GM19239 (cell line): ENCODE results near the gene KRTAP20-4.

Experiments used
- DNase-seq: peaks from one replicate; pipeline ENCODE4 v3.0.0; 2011; ENCODE audit warnings: low spot score; ENCODE audit not compliant: insufficient read length
- FAIRE-seq: peaks from 2 replicates; lab custom pipeline; 2011; peaks lifted over from hg19 to GRCh38; lab: Jason Lieb, UNC

Gene KRTAP20-4

GRCh38 chr21:30620522-30620921 lies at the start of gene KRTAP20-4:
Gene KRTAP20-4, plus strand, starts transcription at chr21:30620627.
- DNase-seq (no peak), FAIRE-seq (no peak)

- FAIRE-seq (no peak), DNase-seq (no peak)
Observed at GRCh38 chr21:30577766-30578165, 42.7 kb upstream of the KRTAP20-4 start.

DNA sequence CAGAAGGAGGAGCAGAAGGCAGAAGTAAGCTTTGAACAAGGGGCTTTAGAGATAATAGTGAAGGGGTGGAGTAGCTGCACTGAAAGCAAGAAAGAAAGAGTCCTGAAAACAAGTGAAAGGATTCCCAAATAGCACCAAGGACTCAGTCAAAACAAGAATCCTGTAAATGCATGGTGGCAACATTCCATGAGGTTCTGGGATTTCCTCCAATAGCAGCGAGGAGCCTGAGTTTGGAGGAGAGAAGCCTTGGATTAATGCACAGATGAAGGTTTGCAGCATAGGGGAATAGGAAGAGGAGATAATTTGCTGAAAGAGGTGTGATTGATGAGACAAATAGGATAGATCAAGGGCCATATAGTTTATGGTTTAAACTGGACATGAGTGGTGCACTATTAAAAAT lies 41.1 kb upstream of the KRTAP20-4 start:
- FAIRE-seq (no peak), DNase-seq (no peak)

DNA sequence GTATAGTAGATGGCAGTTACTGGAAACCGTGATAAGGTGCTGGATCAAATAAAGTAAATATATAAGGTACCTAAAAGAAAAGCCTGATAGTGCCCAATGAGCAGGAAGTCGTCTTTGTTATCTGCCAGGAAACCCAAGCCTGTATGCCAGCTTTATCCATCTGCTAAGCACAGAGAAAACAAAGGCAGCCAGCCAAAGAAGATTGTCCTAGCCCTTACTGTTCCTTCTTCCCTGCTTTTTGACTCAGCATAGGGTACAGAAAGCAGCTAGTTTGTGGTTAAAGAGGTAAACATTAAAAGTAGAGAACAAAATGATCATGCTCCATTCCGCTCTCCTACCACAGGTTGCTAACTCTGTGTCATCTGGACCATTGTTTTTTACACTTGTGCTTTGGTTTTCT lies 40.3 kb upstream of the KRTAP20-4 start:
- DNase-seq (no peak), FAIRE-seq (no peak)

DNA sequence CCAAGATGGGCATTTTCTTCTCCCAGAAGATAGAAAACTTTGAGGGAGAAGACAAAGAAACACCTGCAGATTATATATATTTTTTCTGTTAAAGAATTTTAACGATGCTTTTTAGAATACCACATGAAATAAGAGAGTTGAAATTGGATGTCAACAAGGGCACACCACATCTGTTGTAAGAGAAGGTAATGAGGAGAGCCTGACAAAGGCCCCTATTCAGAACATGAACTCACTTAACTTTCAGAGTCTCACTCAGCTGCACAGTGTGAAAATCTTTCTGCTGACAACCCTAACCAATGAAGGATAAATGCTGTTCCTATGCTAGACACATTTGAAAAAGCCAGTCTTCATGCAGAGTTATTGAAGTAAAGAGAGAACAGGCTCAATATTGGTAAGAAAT lies 37.6 kb upstream of the KRTAP20-4 start:
- FAIRE-seq (no peak), DNase-seq (no peak)

DNA sequence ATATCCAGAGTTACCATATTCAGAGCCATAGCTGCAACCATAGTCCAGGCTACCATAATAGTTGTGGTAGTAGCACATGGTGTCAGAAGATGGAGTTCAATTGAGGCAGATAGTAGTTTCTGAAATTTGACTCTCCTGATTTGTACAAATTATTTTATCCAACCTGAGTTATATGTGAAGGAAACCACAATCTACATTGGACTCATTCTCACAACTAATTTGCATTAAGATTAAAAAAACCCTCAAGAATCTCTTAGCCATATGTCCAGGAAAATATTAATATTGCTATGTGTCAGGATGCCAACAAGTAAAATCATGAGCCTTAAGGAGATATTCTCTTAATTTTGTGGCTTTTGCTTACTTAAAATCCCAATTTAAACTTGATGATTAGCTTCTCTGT lies 30.1 kb upstream of the KRTAP20-4 start, which contains the start of gene KRTAP22-2:
Gene KRTAP22-2, minus strand, starts transcription at position 101 of the 400 bp plus-strand sequence.
- DNase-seq (no peak), FAIRE-seq (no peak)

DNA sequence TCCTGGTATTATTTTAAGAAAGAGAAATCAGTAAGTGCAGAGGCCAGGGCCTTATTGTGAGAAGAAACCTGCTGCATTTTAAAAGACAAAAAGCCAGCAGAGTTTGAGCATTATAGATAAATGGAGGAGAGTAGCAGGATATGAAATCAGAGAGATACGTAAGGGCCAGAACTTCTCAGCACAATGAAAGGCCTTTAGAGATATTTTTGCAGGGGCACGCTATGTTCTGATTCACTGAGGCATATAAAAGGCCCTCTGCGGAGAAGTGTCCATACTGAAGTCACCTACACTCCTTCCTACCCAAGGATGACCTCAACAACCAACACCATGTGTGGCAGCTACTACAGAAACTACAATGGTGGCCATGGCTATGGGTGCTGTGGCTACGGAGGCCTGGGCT lies 28.3 kb upstream of the KRTAP20-4 start, which contains the start of gene KRTAP6-3:
Gene KRTAP6-3, plus strand, starts transcription at position 301 of the 400 bp plus-strand sequence. Its CDS starts 6 bp downstream, at position 307.
- DNase-seq = no peak
- no peak for FAIRE-seq

DNA sequence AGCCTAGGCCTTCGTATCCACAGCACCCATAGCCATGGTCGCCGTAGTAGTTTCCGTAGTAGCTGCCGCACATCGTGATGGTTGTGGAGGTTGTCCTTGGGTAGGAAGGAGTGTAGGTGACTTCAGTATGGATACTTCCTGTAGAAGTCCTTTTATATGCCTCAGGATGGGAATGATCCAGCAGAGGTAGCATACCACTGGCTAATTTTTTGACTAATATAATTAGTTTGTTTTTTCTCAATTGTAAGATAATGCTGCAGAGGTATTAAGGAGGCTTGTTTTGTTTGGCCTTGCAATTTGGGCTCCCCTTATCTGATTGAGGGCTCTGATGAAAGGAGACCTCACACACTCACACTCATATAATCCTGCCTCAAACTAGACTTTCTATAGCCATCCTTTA lies 21.6 kb upstream of the KRTAP20-4 start, which contains the start of gene KRTAP6-2:
Gene KRTAP6-2, minus strand, starts transcription at position 101 of the 400 bp plus-strand sequence. Its CDS starts 28 bp downstream, at position 73.
- DNase-seq = no peak
- no peak for FAIRE-seq

DNA sequence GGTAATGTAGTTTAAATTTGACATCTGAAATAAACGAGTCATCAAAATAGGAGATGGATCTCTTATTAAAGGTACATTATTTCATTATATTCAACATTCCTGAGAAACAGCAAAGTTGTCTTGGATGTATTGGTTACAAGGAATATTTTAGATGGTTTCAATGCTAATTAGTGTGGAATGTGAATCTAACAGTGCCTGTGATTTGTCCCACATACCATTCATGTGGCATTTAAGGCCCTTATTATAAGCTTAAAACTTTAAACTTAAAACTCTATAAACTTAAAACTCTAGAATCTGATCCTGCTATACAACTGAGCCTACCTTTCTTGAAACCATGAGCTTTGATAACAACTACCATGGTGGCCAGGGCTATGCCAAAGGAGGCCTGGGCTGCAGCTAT lies 19.6 kb upstream of the KRTAP20-4 start, which contains the start of gene KRTAP22-1:
Gene KRTAP22-1, plus strand, starts transcription at position 301 of the 400 bp plus-strand sequence.
- no peak for DNase-seq
- FAIRE-seq = no peak

GRCh38 chr21:30605968-30606367 lies 14.5 kb upstream of the KRTAP20-4 start:
- no peak for DNase-seq
- no peak for FAIRE-seq

- DNase-seq (no peak), FAIRE-seq (no peak)
Observed at GRCh38 chr21:30612132-30612531, 8.3 kb upstream of the KRTAP20-4 start.

GRCh38 chr21:30613836-30614235 lies 6.6 kb upstream of the KRTAP20-4 start, which contains the start of gene KRTAP6-1:
Gene KRTAP6-1, minus strand, starts transcription at chr21:30613930. Its CDS starts 26 bp downstream, at chr21:30613904.
- no peak for FAIRE-seq

DNA sequence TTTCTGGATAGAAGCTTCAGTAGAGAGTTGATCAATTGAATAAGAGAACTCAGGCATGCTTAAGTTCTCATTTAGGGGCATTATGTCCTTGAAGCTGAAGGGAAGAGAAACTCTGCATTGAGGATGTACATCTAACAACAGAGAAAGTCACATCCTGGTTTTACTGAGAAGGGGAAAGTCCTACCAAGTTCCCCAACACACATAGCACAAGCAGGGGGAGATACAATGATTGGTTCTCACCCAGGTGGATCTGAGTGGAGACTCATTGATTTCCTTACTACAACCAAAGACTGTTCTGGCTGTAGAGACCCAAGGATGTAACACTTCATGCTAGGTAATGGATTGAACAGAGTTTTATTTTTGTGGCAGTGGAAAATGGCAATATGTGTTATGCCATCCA lies 5.2 kb upstream of the KRTAP20-4 start:
- FAIRE-seq (no peak), DNase-seq (no peak)

More at GRCh38 chr21:30613836-30614235, 6.6 kb upstream of the KRTAP20-4 start, which contains the start of gene KRTAP6-1:
- DNase-seq = no peak

DNA sequence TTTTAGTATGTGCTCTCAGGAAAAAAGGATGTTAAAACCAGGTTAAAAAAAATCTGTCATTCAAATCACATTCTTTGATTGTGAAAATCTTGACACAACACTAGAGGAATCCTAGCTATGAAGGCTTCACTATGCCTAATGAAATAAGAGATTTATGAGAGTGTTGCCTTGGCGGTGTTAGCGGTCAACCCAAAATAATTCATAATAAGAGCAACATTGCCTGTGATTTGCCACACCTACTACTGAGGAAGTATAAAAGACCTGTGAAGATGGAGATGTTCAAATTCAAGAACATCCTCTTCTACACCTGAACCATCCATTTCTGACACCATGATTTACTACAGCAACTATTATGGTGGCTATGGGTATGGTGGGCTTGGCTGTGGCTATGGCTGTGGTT lies 4.3 kb upstream of the KRTAP20-4 start, which contains the start of gene KRTAP20-1:
Gene KRTAP20-1, plus strand, starts transcription at position 301 of the 400 bp plus-strand sequence. Its CDS starts 30 bp downstream, at position 331.
- no peak for FAIRE-seq

GRCh38 chr21:30620080-30620479 lies 347 bp upstream of the KRTAP20-4 start:
- FAIRE-seq (no peak), DNase-seq (no peak)

More for the DNA sequence above, 4.3 kb upstream of the KRTAP20-4 start, which contains the start of gene KRTAP20-1:
- DNase-seq = no peak

GRCh38 chr21:30623362-30623761 lies 2.9 kb downstream of the KRTAP20-4 start:
- FAIRE-seq (no peak), DNase-seq (no peak)

- no peak for DNase-seq
- no peak for FAIRE-seq
Observed at GRCh38 chr21:30625449-30626165, 5.2 kb downstream of the KRTAP20-4 start.

GRCh38 chr21:30628109-30628508 lies 7.7 kb downstream of the KRTAP20-4 start:
- FAIRE-seq (no peak), DNase-seq (no peak)

- FAIRE-seq (no peak), DNase-seq (no peak)
Observed at GRCh38 chr21:30629200-30629599, 8.8 kb downstream of the KRTAP20-4 start.

GRCh38 chr21:30634906-30635305 lies 14.5 kb downstream of the KRTAP20-4 start, which contains the start of gene KRTAP20-2:
Gene KRTAP20-2, plus strand, starts transcription at chr21:30635206. Its CDS starts 58 bp downstream, at chr21:30635264.
- FAIRE-seq (no peak), DNase-seq (no peak)

DNA sequence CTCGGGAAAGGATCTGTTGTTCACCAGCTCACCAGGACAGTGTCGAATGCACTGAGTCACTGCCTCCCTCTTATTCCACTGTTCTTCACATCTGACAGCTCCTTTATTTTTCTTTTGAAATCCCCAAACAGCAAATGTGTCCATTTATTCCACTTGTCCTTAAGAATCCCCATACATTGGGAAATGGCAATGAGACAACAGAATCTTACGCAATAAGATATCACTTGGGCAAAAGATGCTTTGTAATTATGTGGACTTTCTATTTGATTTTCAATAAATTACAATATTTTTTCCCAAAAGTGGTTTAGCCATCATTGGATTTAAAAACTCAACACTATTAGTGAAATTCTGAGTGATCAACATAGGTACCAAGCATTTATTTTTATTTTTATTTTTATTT lies 18.3 kb downstream of the KRTAP20-4 start:
- FAIRE-seq (no peak), DNase-seq (no peak)
